Activated CD4-positive, alpha-beta T cell treated with anti-CD3 and anti-CD28 coated beads for 48 hours (primary cell): ENCODE results near the gene DNMBP.
A peak's percentile ranks its signal among the peaks of the same experiment; 100 is the strongest.

Experiments used
- DNase-seq: peaks from one replicate; pipeline ENCODE4 v3.0.0-alpha.2; 2020

Gene DNMBP, protein sequence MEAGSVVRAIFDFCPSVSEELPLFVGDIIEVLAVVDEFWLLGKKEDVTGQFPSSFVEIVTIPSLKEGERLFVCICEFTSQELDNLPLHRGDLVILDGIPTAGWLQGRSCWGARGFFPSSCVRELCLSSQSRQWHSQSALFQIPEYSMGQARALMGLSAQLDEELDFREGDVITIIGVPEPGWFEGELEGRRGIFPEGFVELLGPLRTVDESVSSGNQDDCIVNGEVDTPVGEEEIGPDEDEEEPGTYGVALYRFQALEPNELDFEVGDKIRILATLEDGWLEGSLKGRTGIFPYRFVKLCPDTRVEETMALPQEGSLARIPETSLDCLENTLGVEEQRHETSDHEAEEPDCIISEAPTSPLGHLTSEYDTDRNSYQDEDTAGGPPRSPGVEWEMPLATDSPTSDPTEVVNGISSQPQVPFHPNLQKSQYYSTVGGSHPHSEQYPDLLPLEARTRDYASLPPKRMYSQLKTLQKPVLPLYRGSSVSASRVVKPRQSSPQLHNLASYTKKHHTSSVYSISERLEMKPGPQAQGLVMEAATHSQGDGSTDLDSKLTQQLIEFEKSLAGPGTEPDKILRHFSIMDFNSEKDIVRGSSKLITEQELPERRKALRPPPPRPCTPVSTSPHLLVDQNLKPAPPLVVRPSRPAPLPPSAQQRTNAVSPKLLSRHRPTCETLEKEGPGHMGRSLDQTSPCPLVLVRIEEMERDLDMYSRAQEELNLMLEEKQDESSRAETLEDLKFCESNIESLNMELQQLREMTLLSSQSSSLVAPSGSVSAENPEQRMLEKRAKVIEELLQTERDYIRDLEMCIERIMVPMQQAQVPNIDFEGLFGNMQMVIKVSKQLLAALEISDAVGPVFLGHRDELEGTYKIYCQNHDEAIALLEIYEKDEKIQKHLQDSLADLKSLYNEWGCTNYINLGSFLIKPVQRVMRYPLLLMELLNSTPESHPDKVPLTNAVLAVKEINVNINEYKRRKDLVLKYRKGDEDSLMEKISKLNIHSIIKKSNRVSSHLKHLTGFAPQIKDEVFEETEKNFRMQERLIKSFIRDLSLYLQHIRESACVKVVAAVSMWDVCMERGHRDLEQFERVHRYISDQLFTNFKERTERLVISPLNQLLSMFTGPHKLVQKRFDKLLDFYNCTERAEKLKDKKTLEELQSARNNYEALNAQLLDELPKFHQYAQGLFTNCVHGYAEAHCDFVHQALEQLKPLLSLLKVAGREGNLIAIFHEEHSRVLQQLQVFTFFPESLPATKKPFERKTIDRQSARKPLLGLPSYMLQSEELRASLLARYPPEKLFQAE (N-terminal part only)

DNA sequence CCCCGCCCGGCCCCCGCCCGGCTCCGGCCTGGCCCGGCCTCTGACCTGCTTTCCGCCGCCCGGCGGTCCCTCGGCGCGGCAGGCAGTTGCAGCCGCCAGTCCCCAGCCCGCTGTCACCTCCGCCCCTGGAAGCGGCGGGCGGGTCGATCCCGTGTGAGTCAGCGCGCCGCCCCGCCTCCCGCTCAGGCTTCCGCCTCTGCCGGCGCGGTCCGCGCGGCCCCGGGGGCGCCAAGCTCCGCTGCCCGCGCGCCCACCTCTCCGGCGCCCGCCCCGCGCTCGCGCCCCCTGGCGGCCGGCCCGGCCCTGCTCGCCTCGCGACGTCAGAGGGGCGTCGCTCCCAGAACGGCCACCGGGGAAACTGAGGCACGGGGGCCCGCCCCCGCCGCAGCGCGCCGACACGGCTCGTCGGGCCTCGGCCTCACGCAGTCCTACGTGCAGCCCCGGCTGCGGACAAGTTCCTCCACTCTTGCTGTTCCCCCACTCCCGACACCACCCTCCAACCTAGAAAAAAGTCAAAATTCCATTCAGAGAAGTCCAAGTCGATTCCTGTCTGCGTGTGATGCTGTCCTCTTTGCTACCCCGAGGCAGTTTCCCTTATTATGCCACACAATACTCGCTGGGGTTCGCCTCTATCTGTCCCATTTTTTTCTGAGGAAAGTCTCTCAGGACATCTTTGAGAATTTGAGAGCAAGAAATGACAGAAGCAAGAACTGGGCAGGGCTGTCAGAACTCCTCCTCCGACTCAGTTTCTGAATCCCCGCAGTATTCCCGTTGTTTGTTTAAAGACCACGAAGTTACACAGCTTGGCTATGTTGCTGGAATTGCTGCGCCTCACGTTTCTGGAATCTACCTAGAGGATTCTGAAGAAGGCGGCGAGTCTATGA lies at the start of gene DNMBP:
Gene DNMBP, minus strand, starts transcription at position 155 of the 884 bp plus-strand sequence. CDS start 37,823 bp downstream, outside the sequence.
- peak; percentile 86 for DNase-seq

DNA sequence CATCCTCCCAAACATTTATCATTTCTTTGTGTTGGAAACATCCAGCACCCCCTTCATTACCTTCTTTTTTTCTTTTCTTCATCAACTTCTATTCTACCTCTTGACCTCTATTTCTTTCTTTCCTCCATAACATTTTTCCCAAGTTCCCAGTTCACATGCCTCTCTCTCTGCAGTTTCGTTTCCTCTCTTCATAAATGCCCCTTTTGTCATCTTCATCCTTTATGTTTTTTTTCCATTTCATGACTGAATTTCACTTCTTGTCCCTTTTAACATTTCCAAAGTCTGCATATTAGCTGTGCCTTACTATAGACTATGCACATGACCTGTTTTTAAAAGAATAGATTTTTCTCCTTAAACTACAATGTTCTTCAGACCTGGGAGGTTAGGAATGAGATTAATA lies 48.2 kb upstream of the DNMBP start:
- no peak for DNase-seq

DNA sequence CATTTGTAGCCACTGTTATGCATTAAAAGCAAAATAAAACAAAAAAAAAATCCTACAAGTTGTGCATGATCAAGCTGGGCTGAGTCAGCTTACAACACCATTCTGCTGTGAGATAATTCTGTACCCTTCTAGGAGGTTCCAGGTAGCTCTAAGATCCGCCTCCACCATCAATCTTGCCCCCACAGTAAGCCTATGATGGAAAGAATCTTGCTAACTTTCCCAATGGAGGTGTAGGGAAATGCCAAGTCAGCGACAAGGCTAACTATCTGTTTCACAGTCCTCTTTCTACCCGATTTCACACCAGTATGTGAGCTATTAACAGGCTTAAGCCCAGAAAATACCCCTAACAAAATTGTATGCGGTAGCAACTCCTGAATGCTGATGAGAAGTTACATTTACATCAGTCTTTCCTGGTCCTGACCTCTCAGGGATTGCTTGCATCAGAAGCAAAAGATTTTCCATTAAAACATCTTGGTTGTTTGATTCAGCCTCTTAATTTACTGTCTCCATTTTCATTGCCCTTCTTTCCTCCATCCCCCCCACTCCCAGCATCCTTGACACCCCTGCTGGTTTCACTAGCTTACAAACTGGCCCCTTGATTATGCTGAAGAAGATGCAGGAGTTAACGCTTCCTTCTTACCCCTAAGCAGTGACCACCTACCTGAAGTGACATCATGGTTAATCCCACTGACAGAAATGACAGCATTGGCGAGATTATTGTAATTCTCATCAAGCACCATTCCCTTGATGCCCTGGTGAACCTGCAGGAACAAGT lies 44.1 kb upstream of the DNMBP start:
- DNase-seq = no peak

DNA sequence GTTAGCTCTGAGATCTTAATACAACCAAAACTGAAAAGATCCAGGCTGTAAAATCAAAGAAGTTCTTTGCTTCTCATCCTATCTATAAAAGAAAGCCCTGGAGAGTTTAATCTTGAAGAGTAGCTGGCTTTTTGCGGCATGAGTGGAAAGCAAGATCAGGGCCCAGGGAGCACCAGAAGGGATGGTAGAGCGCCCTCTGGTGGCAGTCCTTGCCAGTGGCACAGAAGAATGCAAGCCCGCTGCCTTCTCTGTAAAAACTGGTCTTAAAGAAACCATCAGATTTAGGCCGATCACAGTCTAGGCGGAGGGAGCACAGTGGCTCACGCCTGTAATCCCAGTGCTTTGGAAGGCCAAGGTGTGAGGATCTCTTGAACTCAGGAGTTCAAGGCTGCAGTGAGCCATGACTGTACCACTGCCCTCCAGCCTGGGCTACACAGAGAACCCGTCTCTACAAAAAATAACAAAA lies 36.3 kb upstream of the DNMBP start:
- DNase-seq = peak; percentile 91

DNA sequence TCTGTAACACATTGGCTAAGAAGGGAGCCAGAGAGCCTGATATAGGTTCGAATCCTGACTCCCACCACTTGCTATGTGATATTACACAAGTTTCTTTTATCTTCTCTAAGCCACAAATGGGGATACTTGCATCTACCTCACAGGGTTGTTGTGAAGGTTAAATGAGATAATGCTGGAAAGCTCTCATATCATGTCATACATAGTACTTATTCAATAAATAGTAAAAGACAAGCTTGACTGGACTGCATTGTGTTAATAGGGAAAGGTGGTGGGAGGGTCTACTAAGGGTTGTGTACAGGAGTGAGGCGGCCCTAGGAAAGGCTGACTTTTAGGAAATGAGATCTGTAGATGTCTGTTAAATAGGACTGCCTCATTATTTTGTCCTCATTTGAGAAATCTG lies 35.8 kb upstream of the DNMBP start:
- DNase-seq = no peak

DNA sequence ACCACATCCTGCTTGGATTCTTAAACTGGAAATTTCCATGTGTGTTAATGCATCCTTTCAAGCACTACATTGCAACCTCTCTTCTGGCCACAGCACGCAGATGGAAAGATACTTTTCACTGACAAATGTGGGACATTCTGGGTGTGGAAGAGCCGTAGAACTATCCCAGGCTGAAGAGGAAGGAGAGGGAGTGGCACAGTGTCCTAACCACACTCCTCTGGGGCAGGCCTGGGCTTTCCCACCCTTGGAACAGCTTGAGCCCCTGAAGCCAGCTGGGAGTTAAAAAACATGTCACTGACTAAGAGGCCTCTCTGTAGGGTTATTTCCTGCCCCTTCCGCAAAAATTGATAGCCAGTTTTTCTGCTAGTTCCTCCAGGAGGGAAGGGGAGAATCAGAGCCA lies 34.0 kb upstream of the DNMBP start:
- DNase-seq = no peak

DNA sequence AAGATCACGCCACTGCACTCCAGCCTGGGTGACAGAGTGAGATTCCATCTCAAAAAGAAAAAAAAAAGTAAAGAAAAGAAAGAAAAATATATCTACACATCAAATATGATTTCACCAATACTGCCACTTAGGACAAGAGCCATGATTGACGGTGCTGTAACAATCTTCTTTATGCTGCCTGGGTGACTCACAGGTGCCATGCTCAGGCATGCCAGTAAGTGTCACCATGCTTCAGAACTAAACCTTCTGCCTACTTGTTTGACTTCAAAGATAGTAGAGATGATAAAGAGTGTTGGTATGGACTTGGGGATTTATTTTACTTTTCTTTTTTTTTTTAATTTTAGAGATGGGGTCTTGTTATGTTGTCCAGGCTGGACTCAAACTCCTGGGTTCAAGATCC lies 33.6 kb upstream of the DNMBP start:
- peak; percentile 44 for DNase-seq

DNA sequence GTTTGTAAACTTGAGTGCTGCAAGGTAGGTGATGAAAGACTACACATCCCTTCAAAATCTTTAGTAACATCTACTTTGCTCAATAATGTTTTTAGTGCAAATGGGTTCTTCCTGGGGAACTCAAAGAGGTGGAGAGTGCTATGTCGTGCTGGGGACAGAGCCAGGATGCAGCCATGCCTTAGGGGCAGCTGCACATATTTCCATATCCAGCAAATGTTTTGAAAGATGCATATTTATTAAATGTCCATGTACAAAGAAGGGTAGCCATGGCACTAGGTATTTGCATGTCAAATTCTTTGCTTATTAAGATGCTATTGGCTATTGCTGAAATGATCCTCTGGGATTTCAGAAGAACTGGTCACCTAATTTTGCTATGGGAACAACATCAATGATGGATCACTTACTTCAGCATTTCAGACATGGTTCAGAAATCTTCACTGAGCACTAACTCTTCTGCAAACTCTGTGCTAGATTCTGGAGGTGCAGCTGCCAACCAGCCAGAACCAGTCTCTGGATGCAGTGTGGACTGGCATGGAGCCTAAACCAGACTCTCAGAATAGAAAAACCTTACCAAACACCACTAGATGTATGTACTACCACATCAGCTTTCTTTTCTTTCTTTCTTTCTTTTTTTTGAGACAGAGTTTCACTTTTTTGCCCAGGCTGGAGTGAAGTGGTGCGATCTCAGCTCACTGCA lies 31.7 kb upstream of the DNMBP start:
- DNase-seq = no peak

DNA sequence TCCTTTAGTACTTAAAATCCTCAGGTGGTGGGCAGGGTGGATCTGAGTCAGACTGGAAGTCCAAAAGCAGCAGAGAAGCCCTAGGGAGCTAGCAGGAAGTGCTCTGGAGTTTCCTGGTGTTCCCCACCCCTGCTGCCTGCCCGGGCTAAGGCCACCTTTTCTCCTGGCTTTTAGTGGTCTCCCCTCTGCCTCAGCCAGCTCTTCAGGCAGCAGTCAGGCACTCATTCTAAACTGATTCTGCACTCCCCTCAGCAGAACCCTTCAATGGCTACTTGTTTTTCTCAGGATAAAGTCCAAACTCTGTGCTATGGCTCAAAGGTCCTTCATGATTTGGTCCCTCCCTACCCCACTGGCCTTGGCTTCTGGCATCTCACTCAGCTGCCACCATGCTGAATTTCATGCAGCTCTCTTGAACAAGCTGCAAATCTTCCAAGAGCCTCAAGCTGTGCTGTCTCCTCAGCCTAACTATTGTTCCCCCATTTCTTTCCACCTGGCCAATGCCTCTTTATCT lies 28.9 kb upstream of the DNMBP start:
- DNase-seq = no peak

DNA sequence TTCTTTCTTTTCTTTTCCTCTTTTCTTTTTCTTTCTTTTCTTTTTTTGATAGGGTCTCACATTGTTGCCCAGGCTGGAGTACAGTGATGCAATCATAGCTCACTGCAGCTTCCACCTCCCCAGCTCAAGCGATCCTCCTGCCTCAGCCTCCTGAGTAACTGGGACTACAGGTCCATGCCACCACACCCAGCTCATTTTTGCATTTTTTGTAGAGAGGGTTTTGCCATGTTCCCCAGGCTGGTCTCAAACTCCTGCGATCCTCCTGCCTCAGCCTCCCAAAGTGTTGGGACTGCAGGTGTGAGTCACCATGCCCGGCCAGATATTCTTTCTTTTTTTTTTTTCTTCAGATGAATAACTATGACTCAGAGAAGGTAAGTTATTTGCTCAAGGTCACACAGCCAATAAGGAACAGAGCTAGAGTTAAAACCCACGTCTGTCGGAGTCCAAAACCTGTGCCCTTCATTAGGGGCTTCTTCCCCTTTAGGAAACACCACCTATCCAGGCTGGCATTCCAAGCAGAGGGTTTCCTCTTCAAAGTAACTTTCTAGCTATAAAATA lies 28.1 kb upstream of the DNMBP start:
- no peak for DNase-seq

DNA sequence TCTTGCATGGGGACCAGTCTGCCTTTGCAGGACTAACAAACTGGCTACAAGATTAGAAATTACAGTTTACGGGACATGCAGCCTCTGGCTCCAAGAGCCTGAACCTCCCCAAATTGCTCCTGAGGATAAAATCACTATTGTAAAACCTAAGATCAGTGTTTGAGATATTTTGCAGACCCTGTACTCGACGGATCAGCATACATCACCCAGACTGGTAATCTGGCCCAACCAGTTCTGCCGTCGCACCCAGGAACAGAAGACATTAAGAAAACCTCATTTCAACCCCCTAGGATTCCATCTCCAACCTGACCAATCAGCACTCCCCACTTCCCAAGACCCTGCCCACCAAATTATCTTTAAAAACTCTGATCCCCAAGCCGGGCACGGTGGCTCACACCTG lies 27.1 kb upstream of the DNMBP start:
- DNase-seq = no peak

DNA sequence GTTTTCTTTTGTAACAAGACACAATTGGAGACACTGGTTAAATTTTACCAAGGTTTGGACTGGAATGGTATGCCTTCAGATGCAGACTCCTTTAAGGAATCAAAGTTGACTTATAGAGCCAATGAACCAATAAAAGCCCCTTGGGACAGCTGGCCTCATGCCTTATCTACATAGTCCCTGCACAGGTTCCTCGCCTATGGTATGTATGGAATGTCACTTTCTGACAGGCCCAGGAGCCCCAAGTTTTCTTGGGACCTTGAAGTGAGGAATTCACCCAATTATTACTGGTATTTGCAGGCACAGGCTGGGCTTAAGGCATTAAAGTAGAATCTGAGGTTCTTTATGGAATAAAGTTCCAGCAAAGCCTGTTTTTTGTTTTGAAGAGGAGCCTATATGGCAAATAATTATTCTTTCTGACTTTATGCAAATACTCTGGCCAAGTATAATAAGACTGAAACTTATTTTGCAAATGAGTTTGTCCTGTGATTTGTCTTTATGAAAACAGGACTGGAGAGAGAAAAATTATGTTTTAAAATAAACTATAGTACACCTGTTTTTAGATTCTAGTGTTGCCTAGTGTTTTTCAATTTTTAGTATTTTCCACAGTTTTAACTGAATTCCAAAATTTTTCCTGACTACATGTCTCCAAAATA lies 24.1 kb upstream of the DNMBP start:
- DNase-seq = no peak

DNA sequence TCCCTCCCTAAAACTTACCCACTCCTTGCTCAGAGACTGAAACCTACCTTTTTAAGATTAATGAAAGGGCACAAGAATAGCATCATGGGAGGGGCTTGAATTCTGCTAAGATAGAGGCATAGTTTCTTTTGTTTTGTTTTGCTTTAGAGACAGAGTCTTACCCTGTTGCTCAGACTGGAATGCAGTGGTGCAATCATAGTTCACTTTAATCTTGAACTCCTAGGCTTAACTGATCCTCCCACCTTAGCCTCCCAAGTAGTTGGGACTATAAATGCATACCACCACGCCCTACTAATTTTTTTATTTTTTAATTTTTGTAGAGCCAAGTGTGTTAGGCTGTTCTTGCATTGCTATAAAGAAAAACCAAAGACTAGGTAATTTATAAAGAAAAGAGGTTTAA lies 17.7 kb upstream of the DNMBP start:
- no peak for DNase-seq

DNA sequence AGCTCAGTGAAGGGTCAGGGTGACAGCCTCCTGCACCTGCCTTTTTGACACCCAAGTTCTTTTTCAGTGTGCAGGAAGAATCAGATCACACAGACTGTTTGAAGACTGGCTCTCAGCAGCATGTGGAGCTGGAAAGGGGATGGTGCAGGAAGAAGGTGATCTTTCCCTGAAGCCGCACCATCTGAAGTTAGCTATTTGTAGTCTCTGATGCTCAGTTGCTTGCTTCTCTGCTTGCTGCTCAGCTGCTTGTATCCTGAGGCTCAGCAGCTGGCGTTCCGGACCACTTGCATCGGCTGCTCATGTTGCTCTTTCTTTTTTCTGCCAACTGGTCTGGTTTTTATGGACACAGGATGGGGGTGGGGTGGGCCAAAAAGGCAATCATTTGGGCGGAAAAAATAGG lies 15.8 kb upstream of the DNMBP start:
- no peak for DNase-seq

DNA sequence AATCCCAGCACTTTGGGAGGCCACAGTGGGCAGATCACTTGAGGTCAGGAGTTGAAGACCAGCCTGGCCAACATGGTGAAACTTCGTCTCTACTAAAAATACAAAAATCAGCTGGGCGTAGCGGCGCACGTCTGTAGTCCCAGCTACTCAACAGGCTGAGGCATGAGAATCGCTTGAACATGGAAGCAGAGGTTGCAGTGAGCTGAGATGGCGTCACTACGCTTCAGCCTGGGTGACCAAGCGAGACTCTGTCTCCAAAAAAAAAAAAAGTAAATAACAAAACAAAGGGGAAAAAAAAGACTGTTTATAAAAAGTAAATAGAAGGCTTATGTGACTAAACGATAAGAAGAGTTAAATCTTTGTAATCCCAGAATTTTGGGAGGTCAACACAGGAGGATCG lies 15.0 kb upstream of the DNMBP start:
- DNase-seq = no peak

DNA sequence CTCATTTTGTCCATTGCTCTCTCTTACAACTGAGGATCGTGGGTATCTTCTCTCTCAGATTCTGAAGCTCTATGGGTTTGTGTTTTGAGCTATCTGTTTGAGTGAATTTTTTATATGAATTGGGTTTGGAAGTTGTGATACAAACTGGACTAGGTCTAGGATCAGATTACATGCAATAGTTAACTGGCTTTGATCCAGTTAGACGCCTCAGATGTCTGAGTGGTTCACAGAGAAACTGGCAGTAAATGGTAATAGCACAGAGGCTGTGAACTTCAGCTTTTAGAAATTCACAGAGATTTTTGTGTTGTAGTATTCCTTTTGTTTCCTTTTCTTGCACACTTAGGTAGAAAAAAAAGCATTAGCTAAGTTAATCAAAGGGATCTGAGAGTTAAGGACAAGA lies 12.7 kb upstream of the DNMBP start:
- no peak for DNase-seq

DNA sequence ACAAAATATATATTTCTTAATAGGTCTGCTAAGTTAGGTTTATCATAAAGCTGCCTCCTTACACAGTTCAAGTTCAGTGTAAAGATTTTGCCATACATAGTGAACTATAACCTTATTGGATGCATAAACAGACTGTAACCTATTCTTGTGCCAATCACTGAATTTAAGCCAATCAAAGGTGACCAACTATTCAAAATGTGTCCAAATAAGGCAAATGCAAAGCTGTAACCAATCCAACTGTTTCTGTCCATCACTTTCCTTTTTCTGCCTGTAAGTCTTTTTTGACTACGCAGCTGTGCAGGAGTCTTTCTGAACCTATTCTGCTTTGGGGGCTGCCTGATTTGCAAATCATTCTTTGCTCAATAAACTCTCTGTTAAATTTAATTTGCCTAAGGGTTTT lies 11.6 kb upstream of the DNMBP start:
- no peak for DNase-seq

DNA sequence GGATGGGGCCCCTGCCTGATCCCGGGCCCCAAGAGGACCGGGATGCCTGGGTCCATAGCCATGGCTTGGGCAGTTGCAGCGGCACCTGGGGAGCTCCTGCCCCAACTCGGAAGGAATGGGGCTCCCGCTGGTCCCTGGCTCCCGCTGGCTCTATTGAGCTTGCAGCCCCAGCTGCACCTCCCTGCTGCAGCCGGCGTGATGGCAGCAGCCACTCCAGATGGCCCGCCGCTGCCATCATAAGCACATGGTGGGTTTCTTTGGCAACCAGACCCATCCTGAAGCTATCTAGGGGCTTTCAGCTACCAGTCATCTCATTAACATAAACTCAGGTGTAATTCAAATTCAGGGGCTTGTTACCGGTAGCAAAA lies 11.1 kb upstream of the DNMBP start:
- DNase-seq = no peak

DNA sequence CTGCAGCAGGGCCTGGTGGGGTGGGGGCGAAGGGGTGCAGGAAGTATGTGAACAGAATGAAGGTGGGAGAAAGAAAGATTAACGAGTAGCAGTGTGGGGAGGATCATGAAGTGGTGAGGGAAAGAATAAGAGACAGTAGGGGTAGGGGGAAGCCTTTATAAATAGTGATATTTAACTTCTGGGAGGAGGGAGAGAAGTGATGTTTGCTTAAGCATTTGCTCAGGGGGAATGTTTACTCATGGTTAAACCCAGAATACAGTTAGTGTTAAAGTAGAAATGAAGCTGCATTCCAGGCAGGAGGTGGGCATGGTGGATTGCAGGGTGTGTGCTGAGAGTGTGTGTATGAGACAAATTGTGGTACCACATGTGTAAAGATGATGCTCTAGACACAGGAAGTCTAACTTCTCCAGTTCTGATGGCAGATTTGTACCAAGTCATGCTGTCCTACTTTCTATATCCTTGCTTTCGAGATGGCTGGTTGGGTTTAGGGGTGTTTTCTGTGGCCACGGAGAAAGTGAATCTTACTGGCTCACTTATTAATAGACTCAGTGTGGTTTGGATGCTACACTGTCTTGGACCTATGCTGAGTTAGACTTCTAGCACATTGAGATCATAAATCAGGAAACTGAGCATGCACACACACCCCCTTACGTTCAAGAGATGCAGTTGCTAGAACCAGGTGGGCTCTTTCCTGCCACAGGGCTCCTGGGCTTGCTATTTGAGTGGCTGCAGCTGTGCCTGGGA lies 10.6 kb upstream of the DNMBP start:
- DNase-seq = no peak
